Measurements from ENCODE around the gene SIDT1.

Gene SIDT1

DNA sequence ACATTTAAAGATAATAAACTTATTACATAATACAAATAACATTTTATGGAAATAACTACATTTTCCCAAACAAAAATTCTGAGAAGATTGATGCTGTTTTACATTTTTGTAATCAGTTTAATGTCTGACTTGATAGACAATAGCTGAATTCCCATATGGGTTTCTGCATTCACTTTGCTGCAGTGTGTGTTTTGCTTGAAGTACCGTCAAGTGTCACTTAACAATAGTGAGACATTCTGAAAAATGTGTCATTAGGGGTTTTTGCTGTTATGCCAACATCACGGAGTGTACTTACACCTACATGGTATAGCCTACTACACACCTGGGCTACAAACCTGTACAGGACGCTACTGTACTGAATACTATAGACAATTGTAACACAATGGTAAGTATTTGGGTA, 106.6 kb downstream of the SIDT1 start:
- DNase-seq: no peak

DNA sequence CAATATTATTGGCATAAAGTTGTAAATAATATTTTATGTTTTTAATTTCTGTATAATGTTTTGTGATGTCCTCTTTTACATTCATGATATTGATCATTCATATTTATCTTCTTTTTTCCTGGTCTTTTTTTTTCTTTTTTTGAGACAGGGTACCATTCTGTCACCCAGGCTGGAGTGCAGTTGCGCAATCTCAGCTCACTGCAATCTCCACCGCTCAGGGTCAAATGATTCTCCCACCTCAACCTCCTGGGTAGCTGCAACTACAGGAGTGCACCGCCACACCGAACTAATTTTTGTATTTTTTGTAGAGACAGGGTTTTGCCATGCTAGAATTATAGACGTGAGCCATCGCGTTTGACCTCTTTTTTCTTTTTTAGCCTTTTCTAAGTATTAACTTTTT, 111.2 kb downstream of the SIDT1 start:
- DNase-seq: no peak

DNA sequence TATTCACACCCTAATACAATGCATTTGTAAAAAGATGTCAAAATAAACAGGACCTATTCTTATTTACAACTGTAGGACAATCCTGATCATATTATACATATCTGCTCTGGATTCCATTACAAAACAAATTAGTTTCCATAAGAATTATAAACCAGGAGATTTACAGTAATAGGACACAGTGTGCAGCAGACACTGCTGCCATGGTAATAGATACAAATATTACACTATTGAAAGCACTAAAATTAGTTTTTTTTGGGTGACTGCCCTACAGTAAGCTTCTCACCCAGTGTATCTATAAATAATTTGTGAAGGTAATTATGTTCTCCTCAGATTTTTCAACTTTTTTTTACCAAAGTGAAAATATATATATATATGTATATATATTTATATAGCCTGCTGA, 116.2 kb downstream of the SIDT1 start:
- no peak for DNase-seq

DNA sequence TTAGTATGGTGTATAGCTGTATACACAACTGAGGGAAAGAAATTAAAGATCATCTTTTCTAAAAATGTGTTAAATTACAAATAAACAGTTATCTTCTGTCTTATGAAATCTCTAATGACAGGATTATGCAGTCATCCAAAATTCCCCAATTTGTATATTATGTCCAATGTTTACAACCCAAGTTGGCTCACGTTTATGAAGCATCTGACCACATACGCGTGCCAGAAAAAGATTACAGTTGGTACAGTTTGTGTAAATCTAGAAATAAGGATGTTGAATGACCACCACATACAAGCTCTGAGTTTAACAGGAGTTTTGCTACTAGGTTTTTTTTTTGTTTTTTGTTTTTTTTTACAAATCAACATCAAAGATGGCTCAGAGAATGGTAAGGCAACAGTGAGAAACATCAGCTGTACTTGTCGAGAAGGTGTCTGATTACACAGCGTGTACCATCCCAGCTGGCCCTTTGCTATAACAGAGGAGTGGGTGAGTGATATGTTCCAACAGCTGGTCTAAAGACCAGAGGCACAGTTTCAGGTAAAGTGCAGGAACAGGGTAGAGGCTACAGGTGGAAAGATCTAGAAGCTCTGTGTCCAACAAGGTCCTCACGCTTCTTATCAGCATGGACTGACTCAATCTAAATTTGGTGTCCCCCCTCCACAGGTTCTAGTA, 117.0 kb downstream of the SIDT1 start:
- DNase-seq: no peak

DNA sequence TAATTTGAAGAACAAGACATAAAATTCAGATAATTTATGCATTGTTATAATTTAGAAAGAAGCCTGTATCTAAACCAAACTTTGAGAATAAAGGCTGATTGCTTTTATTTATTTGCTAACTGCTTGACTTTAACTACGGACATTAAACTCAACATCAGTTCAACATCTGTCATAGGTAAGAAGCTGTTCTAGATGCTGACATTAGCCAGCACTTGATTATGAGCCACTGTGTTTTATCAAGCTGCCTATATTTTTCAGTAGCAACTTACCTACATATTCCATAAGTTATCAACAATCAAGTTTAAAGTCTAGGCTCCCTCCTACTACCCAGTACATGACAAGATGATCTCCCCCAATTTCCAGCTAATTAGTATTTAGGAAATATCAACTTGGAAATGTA, 122.0 kb downstream of the SIDT1 start:
- no peak for DNase-seq

DNA sequence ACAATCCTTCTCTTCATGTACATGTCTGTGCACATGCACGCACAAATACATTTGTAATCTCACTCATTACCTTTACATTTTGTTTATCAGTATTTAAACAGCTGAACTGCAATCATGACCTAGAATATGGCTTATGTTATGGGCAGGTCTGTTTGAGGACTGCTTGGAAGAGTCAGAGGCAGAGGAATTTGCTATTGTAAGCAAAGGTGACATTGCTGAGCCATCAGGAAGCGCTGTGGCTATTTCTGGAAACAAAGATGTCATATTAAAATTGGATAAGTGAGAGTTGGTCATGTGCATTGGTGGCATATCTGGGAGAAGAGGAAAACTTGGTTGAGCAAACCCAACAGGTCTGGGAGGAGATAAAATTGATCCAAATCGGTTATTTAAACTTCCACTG, 122.5 kb downstream of the SIDT1 start:
- no peak for DNase-seq

DNA sequence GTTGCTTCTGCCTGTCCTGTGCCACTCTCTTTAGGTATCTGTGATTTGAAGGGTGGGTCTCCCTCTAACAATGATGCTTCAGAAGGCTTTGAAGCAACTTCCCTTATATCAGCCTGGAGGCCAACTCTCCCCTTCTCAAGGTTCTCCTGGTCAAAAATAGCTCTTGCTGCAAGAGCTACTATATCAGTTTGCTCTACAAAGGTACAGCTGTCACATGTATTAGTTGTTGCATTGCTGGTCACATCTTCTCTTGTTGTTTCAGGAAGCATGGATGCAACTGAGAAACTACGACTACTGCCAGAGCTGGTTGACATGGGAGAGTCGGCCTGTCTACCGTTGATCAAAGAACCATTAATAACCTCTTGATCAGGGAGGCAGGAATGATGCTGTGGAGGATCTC, 125.8 kb downstream of the SIDT1 start:
- DNase-seq: no peak

DNA sequence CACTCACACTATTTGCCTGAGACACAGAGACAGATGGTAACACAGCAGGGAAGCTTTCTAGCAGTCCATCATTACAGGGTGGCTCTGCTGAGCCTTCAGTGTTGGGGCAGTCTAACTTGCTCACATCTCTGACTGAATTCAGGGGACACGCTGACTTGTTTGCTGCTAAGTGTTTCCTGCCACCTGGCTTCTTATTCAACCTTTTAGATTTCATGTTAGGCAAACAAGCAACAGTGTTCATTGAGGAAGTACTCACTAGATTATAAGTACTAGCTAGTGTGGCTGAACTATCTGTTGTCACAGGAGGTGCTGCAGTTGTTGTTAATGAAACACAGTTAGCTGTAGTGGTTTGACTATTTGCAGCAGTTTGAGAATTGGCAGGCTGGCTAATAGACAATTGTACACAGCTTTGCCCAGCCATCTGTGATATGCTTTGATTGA, 126.8 kb downstream of the SIDT1 start:
- DNase-seq: no peak

DNA sequence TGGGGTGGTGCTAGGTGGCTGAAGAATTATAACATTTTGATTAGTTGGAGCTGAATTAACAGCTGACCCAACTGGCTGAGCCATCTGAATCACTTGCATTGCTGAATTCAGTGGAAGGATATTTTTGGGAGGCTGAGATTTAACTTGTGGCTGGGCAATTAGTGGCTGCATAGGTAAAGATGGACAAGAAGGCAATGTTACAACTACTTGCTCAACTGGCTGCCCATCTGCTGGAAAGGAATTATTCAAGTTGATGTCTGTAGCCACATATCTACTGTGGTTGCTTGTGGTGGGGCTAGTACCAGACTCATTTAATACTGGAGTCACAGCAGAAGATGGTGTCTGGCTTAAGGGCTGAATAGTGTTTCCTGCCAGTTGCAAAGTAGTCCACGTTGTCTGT, 127.6 kb downstream of the SIDT1 start:
- no peak for DNase-seq

DNA sequence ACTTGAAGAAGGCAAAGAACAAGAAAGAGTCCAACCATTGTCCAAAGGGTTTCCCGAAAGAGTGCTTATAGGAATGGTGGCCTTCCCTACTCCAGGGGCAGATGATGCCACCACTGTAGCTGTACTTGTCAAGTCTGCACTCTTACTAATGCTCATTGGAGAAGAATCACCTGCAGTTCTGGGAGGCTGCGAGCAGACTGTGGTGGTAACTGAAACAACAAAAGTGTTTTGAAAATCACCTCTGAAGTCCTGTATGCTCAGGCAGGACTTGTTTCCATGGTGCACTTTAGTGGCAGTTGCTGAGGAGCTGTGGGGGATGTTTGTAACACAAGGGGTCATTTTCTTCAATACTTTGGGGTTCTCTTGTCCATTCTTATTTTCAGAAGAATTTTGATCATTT, 128.1 kb downstream of the SIDT1 start:
- no peak for DNase-seq

DNA sequence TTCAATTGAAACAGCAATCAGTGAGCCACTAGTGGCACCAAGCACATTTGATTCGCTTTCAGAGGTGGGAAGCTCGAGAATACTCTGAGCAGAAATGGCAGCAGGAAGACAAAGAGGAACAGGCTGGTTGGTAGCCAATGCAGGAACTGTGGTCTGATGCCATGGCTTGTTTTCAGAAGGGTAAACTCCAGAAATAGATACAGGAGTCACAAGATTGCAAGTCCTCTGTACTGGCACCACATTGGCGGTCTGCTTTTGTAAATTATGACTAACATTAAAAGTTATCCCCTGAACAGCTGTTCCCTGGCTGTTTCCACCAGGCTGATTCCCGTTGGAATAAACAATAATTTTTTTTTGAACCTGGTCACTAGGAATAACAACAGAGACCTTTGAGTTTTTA, 128.5 kb downstream of the SIDT1 start:
- no peak for DNase-seq

DNA sequence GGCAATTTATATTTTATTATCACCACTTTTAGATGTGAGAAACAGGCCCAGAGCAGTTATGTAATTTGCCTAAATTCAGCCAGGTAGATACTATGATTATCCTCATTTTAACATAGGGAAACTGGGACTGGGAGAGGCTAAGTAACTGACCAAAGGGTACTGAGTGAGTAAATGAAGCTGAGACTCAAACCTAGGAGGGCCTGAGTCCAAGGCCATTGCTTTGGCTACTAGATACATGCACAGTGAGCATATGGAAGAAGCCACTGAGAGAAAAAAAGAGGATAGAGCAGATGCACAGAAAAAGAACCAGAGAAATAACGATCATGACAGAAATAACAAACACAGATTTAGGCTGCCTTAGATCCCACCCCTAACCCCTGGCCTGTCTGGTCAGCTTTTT, 130.5 kb downstream of the SIDT1 start:
- no peak for DNase-seq

DNA sequence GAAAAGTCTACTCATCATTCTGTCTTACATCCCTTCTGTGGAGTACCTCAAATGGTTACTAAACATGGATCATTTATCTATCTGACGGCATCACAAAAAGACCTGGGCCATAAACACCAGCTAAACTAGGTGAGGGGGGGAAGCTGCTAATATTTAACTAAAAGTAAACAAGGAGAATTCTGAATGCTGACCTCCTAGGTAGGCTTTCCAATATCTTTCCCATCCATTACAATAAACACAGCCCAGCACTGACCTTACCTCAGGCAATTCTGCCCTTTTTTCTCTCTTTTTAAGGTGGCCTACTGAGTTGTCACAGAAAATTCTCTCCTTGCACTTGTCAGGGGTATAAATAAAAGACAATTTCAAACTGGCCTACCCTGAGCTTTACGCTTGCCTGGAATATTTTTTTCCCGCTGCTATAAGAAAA, 131.0 kb downstream of the SIDT1 start:
- DNase-seq: no peak

DNA sequence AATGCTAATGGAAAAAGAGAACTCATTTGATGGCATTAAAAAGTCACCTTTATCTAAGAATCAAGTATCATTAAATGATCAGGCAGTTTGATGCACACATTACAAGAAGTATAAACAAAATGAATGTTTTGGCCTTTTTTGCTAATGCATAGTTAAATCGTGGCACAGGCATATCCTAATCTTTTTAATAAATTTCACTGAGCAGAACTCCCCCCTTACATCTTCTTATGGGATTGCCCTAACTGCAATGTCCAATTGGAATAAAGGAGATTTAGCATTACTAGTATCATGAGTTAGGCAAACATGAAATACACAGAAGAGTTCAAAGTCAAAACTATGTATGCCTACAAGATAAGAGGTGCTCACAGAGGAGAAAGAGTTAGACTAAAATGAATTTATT, 131.4 kb downstream of the SIDT1 start:
- no peak for DNase-seq

DNA sequence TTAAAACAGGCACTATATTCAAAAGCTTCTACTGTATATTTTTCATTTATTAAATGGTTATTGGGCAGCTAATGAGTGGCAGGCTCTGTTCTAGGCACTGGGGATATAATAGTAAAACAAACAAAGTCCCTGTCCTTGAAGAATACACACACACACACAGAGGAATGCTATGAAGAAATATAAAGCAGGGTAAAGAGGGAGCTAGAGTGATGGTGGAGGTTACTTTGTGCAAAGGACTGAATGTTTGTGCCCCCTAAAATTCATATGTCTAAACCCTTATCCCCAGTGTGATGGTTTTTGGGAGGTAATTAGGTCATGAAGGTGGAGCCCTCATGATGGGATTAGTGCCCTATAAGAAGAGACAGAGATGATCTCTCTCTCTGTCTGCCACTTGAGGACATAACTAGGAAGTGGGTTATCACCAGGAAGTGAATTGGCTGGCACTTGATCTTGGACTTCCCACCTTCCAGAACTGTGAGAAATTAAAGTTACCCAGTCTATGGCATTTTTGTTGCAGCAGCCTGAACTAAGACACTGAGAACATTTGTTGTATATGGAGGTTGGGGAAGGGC, 132.3 kb downstream of the SIDT1 start:
- DNase-seq: no peak

DNA sequence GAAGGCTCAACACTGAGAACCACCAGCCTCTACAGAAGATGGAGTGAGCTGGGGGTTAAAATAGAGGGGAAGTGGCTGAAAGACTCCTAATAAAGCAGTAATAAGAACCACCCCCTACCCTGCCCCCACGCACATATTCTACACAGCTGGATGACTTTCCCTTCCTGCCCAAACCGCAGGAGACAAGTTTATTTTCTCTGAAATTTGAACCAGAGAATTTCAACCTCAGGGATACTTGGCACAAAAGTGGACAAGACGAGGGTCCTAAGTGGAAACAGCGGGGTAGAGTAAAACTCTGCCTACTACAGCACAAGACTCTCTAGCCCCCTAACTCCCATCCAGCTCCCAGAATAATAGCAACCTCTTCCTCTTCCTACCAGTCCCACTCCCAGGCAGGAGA, 135.7 kb downstream of the SIDT1 start:
- no peak for DNase-seq

DNA sequence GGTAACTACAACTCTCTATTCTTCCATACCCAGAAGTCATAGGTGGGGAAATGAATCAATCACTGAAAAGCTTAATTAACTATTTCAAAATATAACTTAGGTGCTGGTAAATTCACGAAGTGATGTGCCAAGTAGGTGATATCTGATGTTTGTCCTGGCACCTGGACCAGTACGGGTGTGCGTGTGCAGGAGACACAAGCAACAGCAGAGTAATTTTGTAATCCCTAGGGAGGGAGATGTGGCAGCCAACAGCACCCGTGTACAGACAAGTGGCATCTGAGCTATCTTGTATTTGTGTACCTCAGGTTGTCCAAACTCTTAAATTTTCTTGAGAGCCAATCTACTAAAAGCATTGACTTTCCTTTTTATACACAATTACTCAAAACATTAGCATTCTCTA, 141.2 kb downstream of the SIDT1 start:
- DNase-seq: no peak

DNA sequence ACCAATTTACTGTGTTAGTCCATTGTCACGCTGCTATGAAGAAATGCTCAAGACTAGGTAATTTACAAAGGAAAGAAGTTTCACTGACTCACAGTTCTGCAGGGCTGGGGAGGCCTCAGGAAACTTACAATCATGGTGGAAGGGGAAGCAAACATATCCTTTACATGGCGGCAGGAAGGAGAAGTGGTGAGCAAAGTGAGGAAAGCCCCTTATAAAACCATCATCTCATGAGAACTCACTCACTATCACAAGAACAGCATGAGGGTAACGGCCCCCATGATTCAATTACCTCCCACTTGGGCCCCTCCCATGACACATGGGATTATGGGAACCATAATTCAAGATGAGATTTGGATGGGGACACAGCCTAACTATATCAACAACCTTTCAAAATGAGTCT, 143.9 kb downstream of the SIDT1 start:
- DNase-seq: no peak

DNA sequence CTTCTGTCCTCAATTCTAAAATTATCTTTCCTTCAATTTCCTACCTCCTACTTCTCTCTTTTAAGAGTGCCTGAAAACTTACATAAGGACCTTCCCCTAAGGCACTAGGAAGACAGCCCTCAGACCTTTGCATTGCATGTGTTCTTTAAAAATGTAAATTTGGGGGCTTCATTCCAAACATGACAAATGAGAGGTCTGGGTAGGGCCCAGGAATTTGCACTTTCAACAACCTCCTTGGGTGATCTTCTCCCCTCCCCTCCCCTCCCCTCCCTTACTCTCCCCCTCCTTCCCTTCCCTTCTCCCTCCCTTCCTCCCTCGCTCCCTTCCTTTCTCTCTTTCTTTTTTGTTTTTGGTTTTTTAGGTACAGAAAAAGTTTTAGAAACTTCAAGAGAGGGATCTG, 145.4 kb downstream of the SIDT1 start:
- no peak for DNase-seq

DNA sequence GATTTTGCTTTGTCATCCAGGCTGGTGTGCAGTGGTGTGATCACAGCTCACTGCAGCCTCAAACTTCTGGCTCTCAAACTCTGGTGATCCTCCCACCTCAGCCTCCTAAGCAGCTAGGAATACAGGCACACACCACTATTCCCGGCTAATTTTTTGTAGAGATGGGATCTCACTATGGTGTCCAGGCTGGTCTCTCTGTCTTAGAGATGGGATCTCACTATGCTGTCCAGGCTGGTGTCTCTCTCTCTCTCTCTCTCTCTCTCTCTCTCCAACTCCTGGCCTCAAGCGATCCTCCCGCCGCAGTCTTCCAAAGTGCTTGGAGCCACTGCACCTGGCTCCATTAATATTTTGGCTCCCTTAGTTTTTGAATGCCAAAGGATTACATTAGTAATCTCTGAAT, 146.4 kb downstream of the SIDT1 start:
- no peak for DNase-seq

All from stimulated activated CD8-positive, alpha-beta memory T cell treated with anti-CD3 and anti-CD28 coated beads, Interleukin-4, amount 100 ng/mL, for 48 hours (primary cell).